ENCODE measurements around the gene PLEKHG2. TPM values are rescaled to one million over a fixed set of nuclear protein-coding genes. Genes with fewer than 3 reads are reported as not detected.

Gene PLEKHG2
- total RNA-seq, 1 experiment from 2014 or later: 16.7 TPM

- no peak for DNase-seq (ENCODE audit: extremely low read depth, low read depth)
Observed at GRCh38 chr19:39415111-39416046, 2.9 kb downstream of the PLEKHG2 start.

GRCh38 chr19:39416152-39417120, 4.0 kb downstream of the PLEKHG2 start:
- DNase-seq (ENCODE audit: extremely low read depth, low read depth): no peak

- no peak for DNase-seq (ENCODE audit: extremely low read depth, low read depth)
Observed at GRCh38 chr19:39417463-39418181, 5.2 kb downstream of the PLEKHG2 start.

- no peak for DNase-seq (ENCODE audit: extremely low read depth, low read depth)
Observed at GRCh38 chr19:39419003-39419402, 6.5 kb downstream of the PLEKHG2 start.

- DNase-seq (ENCODE audit: extremely low read depth, low read depth): no peak
Observed at GRCh38 chr19:39420769-39421168, 8.3 kb downstream of the PLEKHG2 start.

- no peak for DNase-seq (ENCODE audit: extremely low read depth, low read depth)
Observed at GRCh38 chr19:39422020-39422419, 9.6 kb downstream of the PLEKHG2 start.

GRCh38 chr19:39423258-39424086, 11.0 kb downstream of the PLEKHG2 start:
- DNase-seq (ENCODE audit: extremely low read depth, low read depth): no peak

- DNase-seq (ENCODE audit: extremely low read depth, low read depth): no peak
Observed at GRCh38 chr19:39424934-39425333, 12.5 kb downstream of the PLEKHG2 start.

- no peak for DNase-seq (ENCODE audit: extremely low read depth, low read depth)
Observed at GRCh38 chr19:39425744-39426143, 13.3 kb downstream of the PLEKHG2 start.

GRCh38 chr19:39426170-39426569, 13.7 kb downstream of the PLEKHG2 start:
- DNase-seq (ENCODE audit: extremely low read depth, low read depth): no peak

GRCh38 chr19:39427707-39428106, 15.2 kb downstream of the PLEKHG2 start:
- DNase-seq (ENCODE audit: extremely low read depth, low read depth): no peak

- no peak for DNase-seq (ENCODE audit: extremely low read depth, low read depth)
Observed at GRCh38 chr19:39428283-39429112, 16.0 kb downstream of the PLEKHG2 start.

- DNase-seq (ENCODE audit: extremely low read depth, low read depth): peak; percentile 96
Observed at GRCh38 chr19:39430675-39431593, 18.5 kb downstream of the PLEKHG2 start.

GRCh38 chr19:39432677-39433025, 20.2 kb downstream of the PLEKHG2 start:
- DNase-seq (ENCODE audit: extremely low read depth, low read depth): no peak

GRCh38 chr19:39433480-39434079, 21.1 kb downstream of the PLEKHG2 start:
- no peak for DNase-seq (ENCODE audit: extremely low read depth, low read depth)

- no peak for DNase-seq (ENCODE audit: extremely low read depth, low read depth)
Observed at GRCh38 chr19:39434123-39435076, 21.9 kb downstream of the PLEKHG2 start.
